Neural cell (in vitro differentiated cells): ENCODE measurements around the gene RCC1. TPM values are rescaled to one million over a fixed set of nuclear protein-coding genes. Genes with fewer than 3 reads are reported as not detected.
"Not testable (repeated sequence)": the region's sequence is repeated elsewhere in the genome, so short reads cannot be mapped to it uniquely, and the experiment has no call there.

Source experiments
- H2AFZ ChIP-seq: fragments of 200-600, 300-800 bp; sonication (generic), shearing (Covaris generic); 2 replicates; pipeline ENCODE4 v1.6.0; 2014; ENCODE audit warnings: low read depth, mild to moderate bottlenecking, antibody characterized with exemption, low read length, moderate library complexity
- H3F3A ChIP-seq: fragments of 200-600 bp; shearing (Covaris generic); 2 replicates; pipeline ENCODE4 v1.6.1; 2016; ENCODE audit warnings: mild to moderate bottlenecking, moderate library complexity, mixed read lengths, antibody characterized with exemption, low read length; ENCODE audit not compliant: insufficient read depth, poor library complexity, severe bottlenecking
- H3K27ac ChIP-seq: fragments of 200-600, 300-800 bp; sonication (generic), shearing (Covaris generic); 2 replicates; pipeline ENCODE4 v1.5.1; 2014; ENCODE audit warnings: mild to moderate bottlenecking, low read length, moderate library complexity
- H3K27me3 ChIP-seq: fragments of 300-800, 200-600 bp; sonication (generic), shearing (Covaris generic); 2 replicates; pipeline ENCODE4 v1.6.0; 2014; ENCODE audit warnings: mild to moderate bottlenecking, low read depth, low read length, moderate library complexity; ENCODE audit not compliant: insufficient read depth
- H3K36me3 ChIP-seq: fragments of 300-800, 200-600 bp; sonication (generic), shearing (Covaris generic); 2 replicates; pipeline ENCODE4 v1.5.1; 2014; ENCODE audit warnings: mild to moderate bottlenecking, antibody characterized with exemption, low read length, moderate library complexity; ENCODE audit not compliant: insufficient read depth
- H3K4me2 ChIP-seq: fragments of 300-800, 200-600 bp; sonication (generic), shearing (Covaris generic); 2 replicates; pipeline ENCODE4 v1.6.0; 2014; ENCODE audit warnings: mild to moderate bottlenecking, low read length
- H3K4me3 ChIP-seq: fragments of 300-800, 200-600 bp; sonication (generic), shearing (Covaris generic); 2 replicates; pipeline ENCODE4 v1.5.1; 2014; ENCODE audit warnings: mild to moderate bottlenecking, low read length, moderate library complexity
- H3K79me2 ChIP-seq: fragments of 200-600 bp; shearing (Covaris generic); replicated peaks from 2 replicates; pipeline ENCODE4 v1.6.0; 2014; ENCODE audit warnings: mild to moderate bottlenecking, low read length, moderate library complexity; ENCODE audit not compliant: insufficient read depth
- H3K9ac ChIP-seq: fragments of 300-800, 200-600 bp; sonication (generic), shearing (Covaris generic); 2 replicates; pipeline ENCODE4 v1.6.1; 2016; ENCODE audit warnings: mild to moderate bottlenecking, low read length, mixed read lengths
- H3K9me2 ChIP-seq: fragments of 200-600 bp; shearing (Covaris generic); 2 replicates; pipeline ENCODE4 v1.6.1; 2016; ENCODE audit warnings: mild to moderate bottlenecking, low read length, mixed read lengths; ENCODE audit not compliant: insufficient read depth
- H3K9me3 ChIP-seq: fragments of 200-600, 300-800 bp; sonication (generic), shearing (Covaris generic); 2 replicates; pipeline ENCODE4 v1.6.1; 2016; ENCODE audit warnings: mild to moderate bottlenecking, mixed run types, low read length, moderate library complexity, mixed read lengths
- H4K20me1 ChIP-seq: fragments of 200-600 bp; shearing (Covaris generic); 2 replicates; pipeline ENCODE4 v1.6.1; 2016; ENCODE audit warnings: mild to moderate bottlenecking, mixed run types; ENCODE audit not compliant: insufficient read depth
- EZH2 ChIP-seq: fragments of 200-600, 300-800 bp; shearing (Covaris generic), sonication (generic); IDR thresholded peaks from 2 replicates; pipeline ENCODE4 v1.6.1; 2014; ENCODE audit warnings: antibody characterized with exemption, low read length, borderline replicate concordance, mild to moderate bottlenecking; ENCODE audit not compliant: insufficient read depth, poor library complexity, severe bottlenecking
- MXI1 ChIP-seq: fragments of 450-650 bp; conservative IDR thresholded peaks from 2 replicates; pipeline ENCODE4 v1.6.1; 2014; ENCODE audit warnings: antibody characterized with exemption, mild to moderate bottlenecking; ENCODE audit not compliant: poor library complexity, severe bottlenecking
- RAD21 ChIP-seq: fragments of 450-650 bp; conservative IDR thresholded peaks from 2 replicates; pipeline ENCODE4 v1.6.1; 2014; ENCODE audit warnings: antibody characterized with exemption, mild to moderate bottlenecking, moderate library complexity
- SMC3 ChIP-seq: fragments of 450-650 bp; conservative IDR thresholded peaks from 2 replicates; pipeline ENCODE4 v1.6.1; 2014; ENCODE audit warnings: antibody characterized with exemption, mild to moderate bottlenecking, moderate library complexity; ENCODE audit not compliant: poor library complexity
- TAF1 ChIP-seq: IDR thresholded peaks from 2 replicates; pipeline ENCODE4 v1.6.1; 2012; ENCODE audit warnings: low read depth
- polyA plus RNA-seq: library from polyadenylated mRNA; depleted of rRNA; stranded (reverse); fragments of >200 nt; gene quantifications from 2 replicates; pipeline ENCODE4 v1.2.3, GENCODE V29; 2014
- TF ChIP-seq, protein P1 (sequence below): fragments of 450-650 bp; IDR thresholded peaks from 2 replicates; pipeline ENCODE4 v1.5.1; 2014; ENCODE audit warnings: antibody characterized with exemption, mild to moderate bottlenecking, moderate library complexity; ENCODE audit not compliant: poor library complexity, severe bottlenecking
- TF ChIP-seq, protein P2 (sequence below): IDR thresholded peaks from 2 replicates; pipeline ENCODE4 v1.6.1; 2012; ENCODE audit warnings: borderline replicate concordance

Gene RCC1
- polyA plus RNA-seq, 1 donor from 2014 or later, result 13.1 TPM

DNA sequence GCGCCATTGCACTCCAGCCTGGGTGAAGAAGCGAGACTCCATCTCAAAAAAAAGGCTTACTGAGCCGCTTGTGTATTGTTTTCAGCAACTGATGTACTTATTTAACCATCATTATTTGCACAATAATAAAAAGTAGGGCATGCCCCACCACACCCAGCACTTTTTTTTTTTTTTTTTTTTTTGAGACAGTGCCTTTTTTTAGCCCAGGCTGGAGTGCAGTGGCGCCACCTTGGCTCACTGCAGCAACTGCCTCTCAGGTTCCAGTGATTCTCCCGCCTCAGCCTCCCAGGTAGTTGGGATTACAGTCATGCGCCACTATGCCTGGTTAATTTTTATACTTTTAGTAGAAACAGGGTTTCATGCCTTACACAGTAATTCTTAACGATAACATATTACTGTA, 34.8 kb downstream of the RCC1 start:
- no peaks in the 10 kb centered on the region for H3K9me3 ChIP-seq
- TF ChIP-seq, protein P1, sequence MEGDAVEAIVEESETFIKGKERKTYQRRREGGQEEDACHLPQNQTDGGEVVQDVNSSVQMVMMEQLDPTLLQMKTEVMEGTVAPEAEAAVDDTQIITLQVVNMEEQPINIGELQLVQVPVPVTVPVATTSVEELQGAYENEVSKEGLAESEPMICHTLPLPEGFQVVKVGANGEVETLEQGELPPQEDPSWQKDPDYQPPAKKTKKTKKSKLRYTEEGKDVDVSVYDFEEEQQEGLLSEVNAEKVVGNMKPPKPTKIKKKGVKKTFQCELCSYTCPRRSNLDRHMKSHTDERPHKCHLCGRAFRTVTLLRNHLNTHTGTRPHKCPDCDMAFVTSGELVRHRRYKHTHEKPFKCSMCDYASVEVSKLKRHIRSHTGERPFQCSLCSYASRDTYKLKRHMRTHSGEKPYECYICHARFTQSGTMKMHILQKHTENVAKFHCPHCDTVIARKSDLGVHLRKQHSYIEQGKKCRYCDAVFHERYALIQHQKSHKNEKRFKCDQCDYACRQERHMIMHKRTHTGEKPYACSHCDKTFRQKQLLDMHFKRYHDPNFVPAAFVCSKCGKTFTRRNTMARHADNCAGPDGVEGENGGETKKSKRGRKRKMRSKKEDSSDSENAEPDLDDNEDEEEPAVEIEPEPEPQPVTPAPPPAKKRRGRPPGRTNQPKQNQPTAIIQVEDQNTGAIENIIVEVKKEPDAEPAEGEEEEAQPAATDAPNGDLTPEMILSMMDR, result no peak
- TF ChIP-seq MXI1 (no peak), SMC3 (no peak), TAF1 (no peak), RAD21 (no peak), EZH2 (no peak)
- TF ChIP-seq, protein P2, sequence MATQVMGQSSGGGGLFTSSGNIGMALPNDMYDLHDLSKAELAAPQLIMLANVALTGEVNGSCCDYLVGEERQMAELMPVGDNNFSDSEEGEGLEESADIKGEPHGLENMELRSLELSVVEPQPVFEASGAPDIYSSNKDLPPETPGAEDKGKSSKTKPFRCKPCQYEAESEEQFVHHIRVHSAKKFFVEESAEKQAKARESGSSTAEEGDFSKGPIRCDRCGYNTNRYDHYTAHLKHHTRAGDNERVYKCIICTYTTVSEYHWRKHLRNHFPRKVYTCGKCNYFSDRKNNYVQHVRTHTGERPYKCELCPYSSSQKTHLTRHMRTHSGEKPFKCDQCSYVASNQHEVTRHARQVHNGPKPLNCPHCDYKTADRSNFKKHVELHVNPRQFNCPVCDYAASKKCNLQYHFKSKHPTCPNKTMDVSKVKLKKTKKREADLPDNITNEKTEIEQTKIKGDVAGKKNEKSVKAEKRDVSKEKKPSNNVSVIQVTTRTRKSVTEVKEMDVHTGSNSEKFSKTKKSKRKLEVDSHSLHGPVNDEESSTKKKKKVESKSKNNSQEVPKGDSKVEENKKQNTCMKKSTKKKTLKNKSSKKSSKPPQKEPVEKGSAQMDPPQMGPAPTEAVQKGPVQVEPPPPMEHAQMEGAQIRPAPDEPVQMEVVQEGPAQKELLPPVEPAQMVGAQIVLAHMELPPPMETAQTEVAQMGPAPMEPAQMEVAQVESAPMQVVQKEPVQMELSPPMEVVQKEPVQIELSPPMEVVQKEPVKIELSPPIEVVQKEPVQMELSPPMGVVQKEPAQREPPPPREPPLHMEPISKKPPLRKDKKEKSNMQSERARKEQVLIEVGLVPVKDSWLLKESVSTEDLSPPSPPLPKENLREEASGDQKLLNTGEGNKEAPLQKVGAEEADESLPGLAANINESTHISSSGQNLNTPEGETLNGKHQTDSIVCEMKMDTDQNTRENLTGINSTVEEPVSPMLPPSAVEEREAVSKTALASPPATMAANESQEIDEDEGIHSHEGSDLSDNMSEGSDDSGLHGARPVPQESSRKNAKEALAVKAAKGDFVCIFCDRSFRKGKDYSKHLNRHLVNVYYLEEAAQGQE, result no peak
- no peaks in the 10 kb centered on the region for H3K27me3 ChIP-seq
- no peaks in the 10 kb centered on the region for H3K79me2 ChIP-seq
- H3F3A ChIP-seq, result no peaks in the 10 kb centered on the region
- H4K20me1 ChIP-seq, result no peaks in the 10 kb centered on the region
- no peak overlapping the region for H3K4me2 ChIP-seq
- no peak overlapping the region for H2AFZ ChIP-seq
- H3K36me3 ChIP-seq, result peaks cover 6% of the 10 kb centered on the region
- H3K9ac ChIP-seq, result no peak overlapping the region
- no peak overlapping the region for H3K27ac ChIP-seq
- H3K4me3 ChIP-seq, result no peak overlapping the region
- H3K9me2 ChIP-seq, result no peaks in the 10 kb centered on the region

DNA sequence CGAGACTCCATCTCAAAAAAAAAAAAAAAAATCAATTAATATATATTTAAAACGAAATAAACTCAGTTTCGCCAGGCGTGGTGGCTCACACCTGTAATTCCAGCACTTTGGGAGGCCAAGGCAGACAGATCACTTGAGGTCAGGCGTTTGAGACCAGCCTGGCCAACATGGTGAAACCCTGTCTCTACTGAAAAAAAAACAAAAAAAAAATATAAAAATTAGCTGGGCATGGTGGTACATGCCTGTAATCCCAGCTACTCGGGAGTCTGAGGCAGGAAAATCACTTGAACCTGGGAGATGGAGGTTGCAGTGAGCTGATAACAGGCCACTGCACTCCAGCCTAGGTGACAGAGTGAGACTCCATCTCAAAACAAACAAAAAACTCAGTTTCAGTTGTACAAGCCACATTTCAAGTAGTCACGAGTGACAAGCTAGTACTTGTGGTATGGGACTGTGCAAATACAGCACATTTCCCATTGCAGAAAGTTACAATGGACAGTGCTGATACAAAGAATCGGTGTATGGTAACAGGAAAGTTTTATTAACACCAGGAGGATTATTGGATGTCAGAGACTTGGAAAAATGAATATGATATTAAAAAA, 35.7 kb downstream of the RCC1 start:
- H2AFZ ChIP-seq, H3K9me3 ChIP-seq, H3K27me3 ChIP-seq, H4K20me1 ChIP-seq, H3K9me2 ChIP-seq, H3F3A ChIP-seq, H3K4me3 ChIP-seq, H3K4me2 ChIP-seq, H3K36me3 ChIP-seq, H3K9ac ChIP-seq, H3K27ac ChIP-seq, H3K79me2 ChIP-seq: not testable (repeated sequence)

DNA sequence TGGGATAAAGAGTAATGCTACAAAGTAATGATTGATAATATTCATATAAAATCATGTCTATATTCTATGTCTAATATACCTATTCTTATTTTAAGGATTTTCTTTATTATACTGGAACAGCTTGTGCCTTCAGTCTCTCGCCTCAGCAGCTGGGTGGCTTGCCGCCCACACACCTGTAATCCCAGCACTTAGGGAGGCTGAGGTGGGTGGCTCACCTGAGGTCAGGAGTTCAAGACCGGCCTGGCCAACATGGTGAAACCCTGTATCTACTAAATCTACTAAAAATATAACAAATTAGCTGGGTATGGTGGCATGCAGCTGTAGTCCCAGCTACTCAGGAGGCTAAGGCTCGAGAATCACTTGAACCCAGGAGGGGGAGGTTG, 39.4 kb downstream of the RCC1 start:
- no peak overlapping the region for H3K4me2 ChIP-seq
- no peaks in the 10 kb centered on the region for H4K20me1 ChIP-seq
- no peaks in the 10 kb centered on the region for H3K27me3 ChIP-seq
- no peak overlapping the region for H3K27ac ChIP-seq
- TF ChIP-seq, protein P1, result no peak
- H3K9ac ChIP-seq, result no peak overlapping the region
- H3F3A ChIP-seq, result no peaks in the 10 kb centered on the region
- no peak overlapping the region for H2AFZ ChIP-seq
- no peaks in the 10 kb centered on the region for H3K79me2 ChIP-seq
- H3K9me2 ChIP-seq, result no peaks in the 10 kb centered on the region
- no peak overlapping the region for H3K4me3 ChIP-seq
- H3K9me3 ChIP-seq, result no peaks in the 10 kb centered on the region
- no peaks in the 10 kb centered on the region for H3K36me3 ChIP-seq
